Urothelium cell line (cell line): Measurements from ENCODE around the gene CIRBP.

Experiments used
- DNase-seq: peaks from one replicate; pipeline ENCODE4 v3.0.0; 2011; ENCODE audit warnings: low spot score, mixed read lengths
- FAIRE-seq: peaks from 2 replicates; lab custom pipeline; 2011; peaks lifted over from hg19 to GRCh38; lab: Jason Lieb, UNC

The CIRBP gene

GRCh38 chr19:1229924-1230782 lies 39.0 kb upstream of the CIRBP start:
- FAIRE-seq, result no peak

GRCh38 chr19:1230783-1231489 lies 38.2 kb upstream of the CIRBP start:
- FAIRE-seq, result no peak
- DNase-seq, result no peak

More at GRCh38 chr19:1229924-1230782, 39.0 kb upstream of the CIRBP start:
- DNase-seq, result no peak

GRCh38 chr19:1231729-1232637 lies 37.1 kb upstream of the CIRBP start:
- FAIRE-seq (no peak), DNase-seq (no peak)

- no peak for FAIRE-seq
These were observed 36.5 kb upstream of the CIRBP start for GRCh38 chr19:1232652-1233072.

GRCh38 chr19:1233115-1233667 lies 35.9 kb upstream of the CIRBP start:
- FAIRE-seq, result no peak
- DNase-seq, result no peak

More at GRCh38 chr19:1232652-1233072, 36.5 kb upstream of the CIRBP start:
- no peak for DNase-seq

GRCh38 chr19:1234051-1234954 lies 34.8 kb upstream of the CIRBP start:
- FAIRE-seq (no peak), DNase-seq (no peak)

GRCh38 chr19:1234955-1235380 lies 34.2 kb upstream of the CIRBP start:
- no peak for FAIRE-seq
- no peak for DNase-seq

GRCh38 chr19:1235625-1236538 lies 33.2 kb upstream of the CIRBP start:
- DNase-seq (peak; percentile 24), FAIRE-seq (no peak)

- DNase-seq, result peak; percentile 21
These were observed 32.6 kb upstream of the CIRBP start for GRCh38 chr19:1236576-1236975.

GRCh38 chr19:1237027-1237659 lies 32.0 kb upstream of the CIRBP start:
- DNase-seq (no peak), FAIRE-seq (no peak)

More at GRCh38 chr19:1236576-1236975, 32.6 kb upstream of the CIRBP start:
- FAIRE-seq, result no peak

- FAIRE-seq (no peak), DNase-seq (peak; percentile 38)
These were observed 31.3 kb upstream of the CIRBP start, which contains the start of gene CBARP for GRCh38 chr19:1237754-1238368. Gene CBARP (minus strand): TSS chr19:1238005. CDS start chr19:1236100, 1,905 bp downstream.

GRCh38 chr19:1238369-1239303 lies 30.5 kb upstream of the CIRBP start:
- no peak for DNase-seq
- no peak for FAIRE-seq

- FAIRE-seq (no peak), DNase-seq (no peak)
These were observed 29.7 kb upstream of the CIRBP start for GRCh38 chr19:1239420-1239795.

- no peak for FAIRE-seq
These were observed 29.1 kb upstream of the CIRBP start for GRCh38 chr19:1239796-1240737.

GRCh38 chr19:1240925-1241324 lies 28.2 kb upstream of the CIRBP start:
- FAIRE-seq (no peak), DNase-seq (no peak)

More at GRCh38 chr19:1239796-1240737, 29.1 kb upstream of the CIRBP start:
- DNase-seq, result peak; percentile 93
